Stomach (tissue), 4 donors: Measurements from ENCODE around the gene ANKRD53.

ENCODE experiments used
- CTCF ChIP-seq, 7 experiments: fragments of 450-650 bp in 4 of 7; fragments of 200-600 bp in 3 of 7; sonication (generic) in 3 of 7; IDR thresholded peaks; one replicate each; pipeline ENCODE4 v1.5.1; 2016 to 2019; ENCODE audit warnings: antibody characterized with exemption in 7 of 7, control low read depth in 2 of 7, mild to moderate bottlenecking in 1 of 7
- EP300 ChIP-seq: sonication (generic); formaldehyde crosslinking; IDR thresholded peaks from one replicate; pipeline ENCODE4 v1.6.1; 2017; ENCODE audit warnings: antibody characterized with exemption
- POLR2A ChIP-seq, 4 donors: fragments of 450-650 bp; IDR thresholded peaks; one replicate each; pipeline ENCODE4 v1.6.1; 2016; ENCODE audit warnings: antibody characterized with exemption in 4 of 4, control low read depth in 2 of 4, mild to moderate bottlenecking in 1 of 4, moderate library complexity in 1 of 4
- POLR2AphosphoS5 ChIP-seq, 3 donors: sonication (generic); formaldehyde crosslinking; IDR thresholded peaks; one replicate each; pipeline ENCODE4 v1.6.1; 2016; ENCODE audit warnings: antibody characterized with exemption in 3 of 3

- TF ChIP-seq POLR2AphosphoS5 (IDR thresholded peaks at IDR 0.05) (no peak), EP300 (no peak), POLR2A (IDR thresholded peaks at IDR 0.05) (no peak), CTCF (IDR thresholded peaks at IDR 0.05) (no peak)
These were observed 18.3 kb upstream of the ANKRD53 start for GRCh38 chr2:70959851-70960832.
